GM18868 (cell line): Measurements from ENCODE around the gene ZNF148.
"Not testable (repeated sequence)": the region's sequence is repeated elsewhere in the genome, so short reads cannot be mapped to it uniquely, and the experiment has no call there.

Experiments
- ATAC-seq: cut with Tn5 transposase; IDR thresholded peaks from one replicate; pipeline ENCODE4 v1.9.1; 2021; ENCODE audit warnings: mild to moderate bottlenecking, moderate library complexity; ENCODE audit not compliant: unreplicated experiment

Gene ZNF148

GRCh38 chr3:125378762-125379161 is 3.6 kb upstream of the ZNF148 start:
- ATAC-seq: no peak

- ATAC-seq: no peak
Measured at GRCh38 chr3:125375950-125376679, 990 bp upstream of the ZNF148 start.

- peak; percentile 26 for ATAC-seq
Measured at GRCh38 chr3:125374501-125374995, 577 bp downstream of the ZNF148 start.

GRCh38 chr3:125367403-125368230 is 7.5 kb downstream of the ZNF148 start:
- no peak for ATAC-seq

DNA sequence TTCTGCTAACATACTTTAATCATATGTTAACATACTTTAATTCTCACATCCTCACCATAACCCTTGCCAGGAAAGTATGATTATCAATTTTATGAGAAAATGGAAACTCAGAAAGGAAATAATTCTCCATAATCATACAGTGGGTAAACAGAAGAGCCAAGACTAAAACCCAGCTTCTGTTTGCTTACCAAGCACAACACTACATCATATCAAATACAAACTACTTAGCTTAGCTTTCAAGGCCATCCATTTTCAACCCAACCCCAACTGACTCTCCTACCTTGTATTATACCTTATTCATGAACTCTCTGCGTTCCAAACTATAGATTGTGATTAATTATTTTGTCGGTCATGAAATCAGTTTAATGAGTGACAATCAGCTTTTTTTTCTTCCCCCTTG is 9.0 kb downstream of the ZNF148 start:
- no peak for ATAC-seq

GRCh38 chr3:125359700-125360099 is 15.4 kb downstream of the ZNF148 start:
- no peak for ATAC-seq

DNA sequence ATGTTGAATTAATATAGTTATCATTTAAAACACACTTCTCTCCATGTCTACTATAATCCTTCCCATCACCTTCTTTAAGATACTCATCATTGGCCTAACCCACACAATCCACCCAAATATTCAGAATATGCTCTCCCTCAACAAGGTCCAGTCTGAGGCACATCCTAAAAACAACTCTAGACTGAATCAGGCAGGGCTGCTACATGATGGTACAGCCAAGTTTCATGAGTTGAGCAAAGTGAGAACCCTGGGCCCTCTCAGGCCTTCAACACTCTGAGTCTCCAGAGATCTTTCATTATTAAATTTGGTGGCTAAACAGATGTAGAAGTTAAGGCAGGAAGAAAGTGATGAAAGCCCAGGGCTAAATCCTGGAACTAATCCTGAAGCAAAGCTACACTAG is 16.2 kb downstream of the ZNF148 start:
- no peak for ATAC-seq

DNA sequence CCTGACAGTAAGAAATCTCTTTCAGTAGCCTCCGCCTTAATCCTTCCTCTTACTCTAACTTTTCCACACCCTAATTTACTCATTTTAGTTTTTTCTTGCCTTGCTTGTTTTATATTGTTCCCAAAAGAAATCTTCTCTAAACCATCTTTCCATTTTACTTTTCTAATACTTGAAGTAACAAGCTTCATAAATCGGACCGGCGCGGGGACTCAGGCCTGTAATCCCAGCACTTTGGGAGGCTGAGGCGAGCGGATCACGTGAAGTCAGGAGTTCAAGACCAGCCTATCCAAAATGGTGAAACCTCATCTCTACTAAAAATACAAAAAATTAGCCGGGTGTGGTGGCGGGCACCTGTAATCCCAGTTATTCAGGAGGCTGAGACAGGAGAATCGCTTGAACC is 17.3 kb downstream of the ZNF148 start:
- ATAC-seq: no peak

- peak; percentile 73 for ATAC-seq
Measured at GRCh38 chr3:125357032-125357658, 18.0 kb downstream of the ZNF148 start.

DNA sequence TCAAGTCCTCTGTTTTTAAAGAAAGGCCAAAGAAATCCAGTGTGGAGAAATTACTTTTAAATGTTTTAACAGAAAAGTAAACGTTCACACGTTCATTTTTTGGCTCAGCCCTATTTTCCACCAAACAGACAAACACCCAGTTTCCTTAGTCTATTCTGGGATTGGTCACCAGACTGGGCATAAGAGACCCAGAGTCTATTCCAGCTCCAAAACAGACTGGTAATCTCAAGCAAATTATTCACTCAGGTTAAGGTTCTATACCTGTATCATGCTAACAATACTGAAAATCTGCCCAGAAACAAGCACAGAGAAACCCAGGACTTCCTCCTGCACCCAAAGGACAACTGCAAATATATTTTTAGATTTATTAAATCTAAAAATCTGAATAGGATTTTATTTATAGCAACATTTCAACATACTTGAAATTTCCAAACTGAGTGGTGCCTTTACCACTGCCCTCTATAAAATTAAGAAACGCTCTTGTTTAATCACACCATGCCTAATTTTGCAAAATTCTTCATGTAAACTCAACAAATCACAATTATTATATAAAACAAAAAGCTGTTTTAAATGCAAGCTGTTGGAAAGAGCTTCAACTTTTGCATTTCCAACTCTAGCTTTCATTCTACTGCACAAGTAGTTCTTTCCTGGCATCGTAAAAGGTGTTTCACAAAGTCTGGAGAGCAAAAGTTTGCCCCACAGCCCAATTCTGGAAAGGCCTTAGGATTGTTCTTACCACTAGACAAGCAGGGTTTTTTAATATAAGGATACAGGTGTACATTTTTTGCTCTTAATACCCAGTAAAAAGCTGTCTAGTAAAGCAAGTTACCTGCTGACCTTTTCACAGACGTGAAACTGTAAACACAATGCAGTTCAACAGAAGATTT is 18.7 kb downstream of the ZNF148 start:
- peak; percentile 16 for ATAC-seq

- no peak for ATAC-seq
Measured at GRCh38 chr3:125353659-125354058, 21.5 kb downstream of the ZNF148 start.

DNA sequence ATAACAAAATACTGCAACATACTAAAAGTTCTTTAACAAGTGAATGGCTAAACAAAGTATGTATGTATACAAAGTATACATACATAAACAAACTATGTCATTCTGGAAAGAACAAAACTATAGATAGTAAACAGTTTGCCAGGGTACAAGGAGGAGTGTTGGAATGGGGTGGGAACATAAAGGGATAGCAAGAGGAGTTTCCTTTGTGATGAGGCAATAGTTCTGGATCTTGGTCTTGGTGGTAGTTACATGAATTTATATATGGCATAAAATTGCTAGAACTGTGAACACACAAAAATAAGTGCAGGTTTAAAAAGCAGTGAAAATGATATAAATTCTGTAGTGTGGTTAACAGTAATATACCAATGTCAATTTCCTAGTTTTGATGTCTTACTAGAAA is 22.0 kb downstream of the ZNF148 start:
- no peak for ATAC-seq

DNA sequence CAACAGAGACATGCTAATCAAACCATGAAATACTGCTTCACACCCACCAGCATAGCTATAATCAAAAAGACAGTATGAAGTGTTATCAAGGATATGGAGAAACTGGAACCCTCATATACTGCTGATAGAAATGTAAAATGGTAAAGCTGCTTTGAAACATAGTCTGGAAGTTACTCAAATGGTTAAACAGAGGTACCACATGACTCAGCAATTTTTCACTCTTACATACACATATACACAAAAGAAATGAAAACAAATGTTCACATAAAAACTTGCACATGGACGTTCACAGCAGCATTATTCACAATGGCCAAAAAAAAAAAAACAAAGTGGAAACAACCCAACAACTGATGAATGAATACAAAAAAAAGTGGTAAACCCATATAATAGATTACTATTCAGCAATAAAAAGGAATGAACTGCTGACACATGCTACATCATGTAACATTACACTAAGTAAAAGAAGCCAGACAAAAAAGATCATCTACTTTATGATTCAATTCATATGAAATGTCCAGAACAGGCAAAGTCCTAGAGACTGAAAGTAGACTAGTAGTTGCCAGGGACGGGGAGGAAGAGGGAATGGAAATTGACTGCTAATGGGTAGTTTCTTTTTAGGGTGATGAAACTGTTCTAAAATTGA is 23.2 kb downstream of the ZNF148 start:
- ATAC-seq: no peak

- peak; percentile 41 for ATAC-seq
Measured at GRCh38 chr3:125351152-125351551, 24.0 kb downstream of the ZNF148 start.

GRCh38 chr3:125350597-125350996 is 24.5 kb downstream of the ZNF148 start:
- ATAC-seq: no peak

GRCh38 chr3:125349556-125350165 is 25.5 kb downstream of the ZNF148 start:
- no peak for ATAC-seq

DNA sequence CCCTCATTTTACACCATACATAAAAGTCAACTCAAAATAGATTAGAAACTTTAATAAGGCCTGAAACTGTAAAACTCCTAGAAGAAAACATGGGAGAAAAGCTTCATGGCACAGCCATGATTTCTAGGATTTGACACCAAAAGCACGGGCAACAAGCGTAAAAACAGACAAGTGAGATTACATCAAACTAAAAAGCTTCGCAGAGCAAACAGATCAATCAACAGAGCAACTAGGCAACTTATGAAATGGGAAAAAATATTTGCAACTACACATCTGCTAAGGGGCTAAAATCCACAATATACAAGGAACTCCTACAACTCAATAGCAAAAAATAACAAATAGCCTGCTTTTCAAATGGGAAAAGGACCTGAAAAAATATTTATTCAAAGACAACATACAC is 26.1 kb downstream of the ZNF148 start:
- ATAC-seq: no peak

- not testable (repeated sequence) for ATAC-seq
Measured at GRCh38 chr3:125343367-125343766, 31.8 kb downstream of the ZNF148 start.

GRCh38 chr3:125340121-125340520 is 35.0 kb downstream of the ZNF148 start:
- no peak for ATAC-seq

GRCh38 chr3:125337506-125337905 is 37.6 kb downstream of the ZNF148 start:
- no peak for ATAC-seq
